Fibroblast of lung (primary cell): ENCODE results near the gene LYPD5. TPM values are rescaled to one million over a fixed set of nuclear protein-coding genes. Genes with fewer than 3 reads are reported as not detected.
"Not testable (repeated sequence)": the region's sequence is repeated elsewhere in the genome, so short reads cannot be mapped to it uniquely, and the experiment has no call there.

Experiments
- DNase-seq, 2 donors: peaks; one replicate each; pipeline versions ENCODE4 v3.0.0 to v3.0.0-alpha.2; 2010; ENCODE audit warnings: low read depth in 2 of 2
- H2AFZ ChIP-seq: 2 replicates; pipeline ENCODE4 v1.5.1; 2012; ENCODE audit warnings: low read length, control low read depth, inconsistent platforms
- H3K27ac ChIP-seq: 2 replicates; pipeline ENCODE4 v1.5.1; 2011; ENCODE audit warnings: low read length, control low read depth; ENCODE audit not compliant: insufficient read depth
- H3K27me3 ChIP-seq: 2 replicates; pipeline ENCODE4 v1.5.1; 2011; ENCODE audit warnings: mild to moderate bottlenecking, low read length; ENCODE audit not compliant: control insufficient read depth, insufficient read depth
- H3K36me3 ChIP-seq: 2 replicates; pipeline ENCODE4 v1.5.1; 2011; ENCODE audit warnings: low read length; ENCODE audit not compliant: control insufficient read depth, insufficient read depth
- H3K4me1 ChIP-seq: 2 replicates; pipeline ENCODE4 v1.5.1; 2011; ENCODE audit warnings: low read length; ENCODE audit not compliant: control insufficient read depth, insufficient read depth; ENCODE audit errors: extremely low read depth
- H3K4me2 ChIP-seq: 2 replicates; pipeline ENCODE4 v1.5.1; 2011; ENCODE audit warnings: low read length, control low read depth; ENCODE audit not compliant: insufficient read depth; ENCODE audit errors: extremely low read depth
- H3K4me3 ChIP-seq, 4 experiments: fragments of 200-600 bp in 1 of 4; sonication (generic) in 1 of 4; replicated peaks in 1 of 4; 2 replicates each; pipeline ENCODE4 v1.5.1; 2011 to 2016; ENCODE audit warnings: low read length in 4 of 4, low read depth in 3 of 4, mild to moderate bottlenecking in 3 of 4, control low read depth in 2 of 4, inconsistent platforms in 1 of 4, mixed read lengths in 1 of 4; ENCODE audit not compliant: insufficient read depth in 1 of 4; ENCODE audit errors: control extremely low read depth in 1 of 4
- H3K79me2 ChIP-seq: 2 replicates; pipeline ENCODE4 v1.5.1; 2012; ENCODE audit warnings: mild to moderate bottlenecking, low read length, inconsistent platforms; ENCODE audit not compliant: control insufficient read depth, insufficient read depth
- H3K9ac ChIP-seq: 2 replicates; pipeline ENCODE4 v1.5.1; 2011; ENCODE audit warnings: mild to moderate bottlenecking, low read length, control low read depth; ENCODE audit not compliant: insufficient read depth
- H3K9me3 ChIP-seq: 2 replicates; pipeline ENCODE4 v1.5.1; 2012; ENCODE audit warnings: low read depth, low read length; ENCODE audit not compliant: control insufficient read depth, insufficient read depth
- H4K20me1 ChIP-seq: 2 replicates; pipeline ENCODE4 v1.5.1; 2011; ENCODE audit warnings: low read length; ENCODE audit not compliant: control insufficient read depth, insufficient read depth; ENCODE audit errors: extremely low read depth
- CTCF ChIP-seq, 2 donors: IDR thresholded peaks in 1 of 2; conservative IDR thresholded peaks in 1 of 2; 1 replicate in 1 of 2; 2 replicates in 1 of 2; pipeline ENCODE4 v1.5.1; 2011 to 2012; ENCODE audit warnings: low read length in 2 of 2, control low read depth in 1 of 2, inconsistent platforms in 1 of 2, low read depth in 1 of 2, mild to moderate bottlenecking in 1 of 2
- EZH2 ChIP-seq: IDR thresholded peaks from 2 replicates; pipeline ENCODE4 v1.5.1; 2012; ENCODE audit warnings: low read length, control low read depth, mild to moderate bottlenecking; ENCODE audit errors: missing control alignments
- polyA plus RNA-seq, 2 donors: library from polyadenylated mRNA; depleted of rRNA in 1 of 2; stranded (reverse) in 1 of 2; unstranded in 1 of 2; fragments of >200 nt; gene quantifications; 2 replicates each; pipeline ENCODE4 v1.2.1, GENCODE V29; 2011 to 2012; ENCODE audit warnings: missing spikeins in 1 of 2
- total RNA-seq: library from RNA; depleted of rRNA; stranded (reverse); fragments of >200 nt; gene quantifications from 2 replicates; pipeline ENCODE4 v1.2.1, GENCODE V29; 2014

The LYPD5 gene
- total and polyA plus RNA-seq, 2 donors (not counting 1 experiment from before 2014, with no cell fraction given) = 0.37 to 0.50 TPM

- no peaks in the 10 kb centered on the region for H3K36me3 ChIP-seq
- no peaks in the 10 kb centered on the region for H3K9me3 ChIP-seq
- peak overlapping the region; percentile 79 for H2AFZ ChIP-seq
- H3K4me3 ChIP-seq = peak overlapping the region; percentile 20 to 68 (median 47)
- no peak overlapping the region for H3K9ac ChIP-seq
- no peaks in the 10 kb centered on the region for H3K79me2 ChIP-seq
- no peak overlapping the region for H3K27ac ChIP-seq
- H3K4me1 ChIP-seq = peaks cover 3% of the 10 kb centered on the region
- TF ChIP-seq CTCF (conservative IDR thresholded peaks at IDR 0.05 in 1 of 2, IDR thresholded peaks at IDR 0.05 in 1 of 2; ENCODE audit: low read depth in 1 of 2, low read length in 2 of 2) = no peak
- TF ChIP-seq EZH2 = peak; percentile 68
- peak; percentile 56 to 66 for DNase-seq
- no peaks in the 10 kb centered on the region for H4K20me1 ChIP-seq
- no peaks in the 10 kb centered on the region for H3K27me3 ChIP-seq
- H3K4me2 ChIP-seq = peak overlapping the region; percentile 59
Observed at GRCh38 chr19:43820098-43820883, 18.0 kb upstream of the LYPD5 start.

GRCh38 chr19:43818500-43818899, 16.3 kb upstream of the LYPD5 start:
- Histone ChIP-seq H3K9me3 (no peaks in the 10 kb centered on the region), H4K20me1 (no peaks in the 10 kb centered on the region), H3K4me1 (peaks cover 3% of the 10 kb centered on the region), H3K27me3 (no peaks in the 10 kb centered on the region), H3K4me3 (no peak overlapping the region), H3K36me3 (no peaks in the 10 kb centered on the region), H3K79me2 (no peaks in the 10 kb centered on the region), H3K27ac (no peak overlapping the region), H3K9ac (no peak overlapping the region), H2AFZ (no peak overlapping the region), H3K4me2 (no peak overlapping the region)
- no peak for DNase-seq
- TF ChIP-seq EZH2 (no peak), CTCF (conservative IDR thresholded peaks at IDR 0.05 in 1 of 2, IDR thresholded peaks at IDR 0.05 in 1 of 2; ENCODE audit: low read depth in 1 of 2, low read length in 2 of 2) (no peak)

GRCh38 chr19:43817454-43817853, 15.2 kb upstream of the LYPD5 start:
- not testable (repeated sequence) for H3K4me3 ChIP-seq, H3K9ac ChIP-seq, H3K36me3 ChIP-seq, H3K27ac ChIP-seq, H3K9me3 ChIP-seq, H2AFZ ChIP-seq, H3K4me2 ChIP-seq, H3K79me2 ChIP-seq, H4K20me1 ChIP-seq, H3K27me3 ChIP-seq, H3K4me1 ChIP-seq
- peak in 1 of 2 donors; percentile 25 for DNase-seq
